Stomach (tissue), 4 donors: ENCODE data around the gene MC4R.
"Not testable (repeated sequence)": the region's sequence is repeated elsewhere in the genome, so short reads cannot be mapped to it uniquely, and the experiment has no call there.

Experiments used
- CTCF ChIP-seq, 7 experiments: fragments of 450-650 bp in 4 of 7; fragments of 200-600 bp in 3 of 7; sonication (generic) in 3 of 7; IDR thresholded peaks; one replicate each; pipeline ENCODE4 v1.5.1; 2016 to 2019; ENCODE audit warnings: antibody characterized with exemption in 7 of 7, control low read depth in 2 of 7, mild to moderate bottlenecking in 1 of 7
- POLR2A ChIP-seq, 4 donors: fragments of 450-650 bp; IDR thresholded peaks; one replicate each; pipeline ENCODE4 v1.6.1; 2016; ENCODE audit warnings: antibody characterized with exemption in 4 of 4, control low read depth in 2 of 4, mild to moderate bottlenecking in 1 of 4, moderate library complexity in 1 of 4

- not testable (repeated sequence) for TF ChIP-seq CTCF, POLR2A (IDR thresholded peaks at IDR 0.05)
Observed at GRCh38 chr18:60422306-60422705, 49.7 kb upstream of the MC4R start.
